ENCODE measurements around the gene LEPR. TPM values are rescaled to one million over a fixed set of nuclear protein-coding genes. Genes with fewer than 3 reads are reported as not detected.
"Not testable (repeated sequence)": the region's sequence is repeated elsewhere in the genome, so short reads cannot be mapped to it uniquely, and the experiment has no call there.

LEPR gene
- total and polyA plus RNA-seq, 8 donors: 16.6 to 47.7 (median 34.8) TPM

DNA sequence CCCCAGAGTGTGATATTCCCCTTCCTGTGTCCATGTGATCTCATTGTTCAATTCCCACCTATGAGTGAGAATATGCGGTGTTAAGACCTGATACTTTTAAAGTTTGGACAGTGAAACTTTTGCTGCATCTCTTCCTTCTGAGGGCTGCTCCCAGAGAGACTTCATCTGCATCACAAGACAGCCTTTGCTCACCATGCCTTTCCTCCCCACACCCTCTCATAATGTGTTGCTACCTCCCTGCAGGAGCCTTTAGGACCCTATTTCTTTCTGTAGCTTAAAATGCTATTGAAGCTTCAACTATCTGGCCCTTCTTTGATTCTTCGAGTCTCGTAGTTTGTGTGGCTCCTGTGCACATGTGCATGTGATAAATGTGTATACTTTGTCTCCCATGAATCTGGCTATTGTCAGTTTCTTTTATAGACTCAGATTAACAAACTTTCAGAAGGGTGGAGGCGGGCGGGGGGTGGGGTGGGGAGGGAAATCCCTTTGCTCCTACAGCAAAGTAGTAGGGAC lies 23.7 kb downstream of the LEPR start:
- ATAC-seq (no peak), DNase-seq (no peak)
- Histone ChIP-seq H3K36me3 (no peaks in the 10 kb centered on the region), H3K4me1 (no peaks in the 10 kb centered on the region), H3K27me3 (no peaks in the 10 kb centered on the region), H3K27ac (no peak overlapping the region), H3K9me3 (no peaks in the 10 kb centered on the region), H3K4me3 (no peak overlapping the region)
- no peak for TF ChIP-seq CTCF (IDR thresholded peaks at IDR 0.05)
- intact Hi-C loops (cut with DNase I): no loop called here

GRCh38 chr1:65445837-65446236 lies 25.4 kb downstream of the LEPR start:
- DNase-seq (no peak), ATAC-seq (no peak)
- Histone ChIP-seq H3K9me3 (no peaks in the 10 kb centered on the region), H3K27me3 (no peaks in the 10 kb centered on the region), H3K27ac (no peak overlapping the region), H3K4me3 (no peak overlapping the region), H3K4me1 (no peaks in the 10 kb centered on the region), H3K36me3 (no peaks in the 10 kb centered on the region)
- intact Hi-C loops (cut with DNase I): no loop called here
- no peak for TF ChIP-seq CTCF (IDR thresholded peaks at IDR 0.05)

DNA sequence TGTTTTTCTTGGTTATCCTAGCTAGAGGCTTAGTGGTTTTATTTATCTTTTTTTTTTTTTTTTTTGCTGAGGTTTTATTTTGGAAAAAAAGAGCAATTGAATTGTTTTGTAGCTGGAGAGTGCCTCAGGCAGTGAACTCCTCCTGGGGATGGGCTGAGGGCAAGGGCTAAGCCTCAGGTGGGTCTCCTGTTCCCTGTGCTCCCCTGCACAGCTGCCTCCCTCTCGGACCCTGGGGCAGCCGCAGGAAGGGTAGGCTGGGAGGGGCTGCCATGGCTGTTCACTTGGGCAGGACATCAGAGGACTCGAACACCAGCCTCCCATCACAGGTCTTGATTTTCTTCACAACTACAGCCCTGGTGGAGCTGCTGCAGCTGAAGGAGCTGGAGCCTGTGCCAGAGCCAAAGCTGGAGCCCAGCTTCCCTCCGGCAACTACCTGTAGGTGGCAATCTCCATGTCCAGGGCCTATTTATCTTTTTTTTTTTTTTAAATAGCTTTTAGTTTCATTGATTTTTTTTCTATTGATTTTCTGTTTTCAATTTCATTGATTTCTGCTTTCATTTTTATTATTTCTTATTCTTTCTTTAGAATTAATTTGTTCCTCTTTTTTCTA lies 28.9 kb downstream of the LEPR start:
- intact Hi-C loops (cut with DNase I): no loop called here
- no peaks in the 10 kb centered on the region for H3K27me3 ChIP-seq
- H3K4me1 ChIP-seq: no peaks in the 10 kb centered on the region
- H3K9me3 ChIP-seq: peaks cover 0 to 3% of the 10 kb centered on the region in 2 donors
- no peaks in the 10 kb centered on the region for H3K36me3 ChIP-seq
- no peak for TF ChIP-seq CTCF (IDR thresholded peaks at IDR 0.05)
- no peak for ATAC-seq
- DNase-seq: no peak
- no peak overlapping the region for H3K27ac ChIP-seq
- no peak overlapping the region for H3K4me3 ChIP-seq

DNA sequence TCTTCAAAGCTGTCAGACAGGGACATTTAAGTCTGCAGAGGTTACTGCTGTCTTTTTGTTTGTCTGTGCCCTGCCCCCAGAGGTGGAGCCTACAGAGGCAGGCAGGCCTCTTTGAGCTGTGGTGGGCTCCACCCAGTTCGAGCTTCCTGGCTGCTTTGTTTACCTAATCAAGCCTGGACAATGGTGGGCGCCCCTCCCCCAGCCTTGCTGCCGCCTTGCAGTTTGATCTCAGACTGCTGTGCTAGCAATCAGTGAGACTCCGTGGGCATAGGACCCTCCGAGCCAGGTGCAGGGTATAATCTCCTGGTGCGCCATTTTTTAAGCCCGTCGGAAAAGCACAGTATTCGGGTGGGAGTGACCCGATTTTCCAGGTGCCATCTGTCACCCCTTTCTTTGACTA lies 35.2 kb downstream of the LEPR start:
- H3K36me3 ChIP-seq; H3K4me3 ChIP-seq; ATAC-seq; H3K27me3 ChIP-seq; H3K4me1 ChIP-seq; intact Hi-C loops (cut with DNase I); DNase-seq; H3K9me3 ChIP-seq; H3K27ac ChIP-seq: not testable (repeated sequence)

DNA sequence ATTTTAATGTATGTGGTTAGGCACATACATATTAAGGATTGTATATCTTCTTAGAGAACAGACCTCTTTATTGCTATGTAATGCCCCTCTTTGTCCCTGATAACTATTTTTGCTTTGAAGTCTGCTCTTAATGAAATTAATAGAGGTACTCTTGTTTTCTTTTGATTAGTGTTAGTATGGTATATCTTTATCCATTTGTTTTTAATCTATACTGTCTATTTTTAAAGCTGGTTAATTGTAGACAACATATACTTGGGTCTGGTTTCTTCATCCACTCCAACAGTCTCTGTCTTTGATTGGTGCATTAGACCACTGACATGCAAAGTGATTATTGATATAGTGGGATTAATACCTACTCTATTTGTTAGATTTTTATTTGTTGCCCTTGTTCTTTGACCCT lies 36.0 kb downstream of the LEPR start:
- ATAC-seq: no peak

More for the DNA sequence above, 36.0 kb downstream of the LEPR start:
- no peaks in the 10 kb centered on the region for H3K27me3 ChIP-seq
- no peak overlapping the region for H3K4me3 ChIP-seq
- no peak overlapping the region for H3K27ac ChIP-seq
- intact Hi-C loops (cut with DNase I): no loop called here
- H3K4me1 ChIP-seq: no peaks in the 10 kb centered on the region
- TF ChIP-seq CTCF (IDR thresholded peaks at IDR 0.05): no peak
- H3K36me3 ChIP-seq: no peaks in the 10 kb centered on the region
- H3K9me3 ChIP-seq: peaks cover 0 to 9% of the 10 kb centered on the region in 2 donors
- no peak for DNase-seq

Measured in left lung (tissue), 10 donors.